HL-60/S4 (cell line): ENCODE results near the gene MDGA2.

Experiments used
- in situ Hi-C: fragments of 300-500 bp; cut with MboI; formaldehyde crosslinking; loops from 2 replicates; pipeline ENCODE4 v1.14.3; 2022; ENCODE audit warnings: low sequenced_read_pairs

The MDGA2 gene

DNA sequence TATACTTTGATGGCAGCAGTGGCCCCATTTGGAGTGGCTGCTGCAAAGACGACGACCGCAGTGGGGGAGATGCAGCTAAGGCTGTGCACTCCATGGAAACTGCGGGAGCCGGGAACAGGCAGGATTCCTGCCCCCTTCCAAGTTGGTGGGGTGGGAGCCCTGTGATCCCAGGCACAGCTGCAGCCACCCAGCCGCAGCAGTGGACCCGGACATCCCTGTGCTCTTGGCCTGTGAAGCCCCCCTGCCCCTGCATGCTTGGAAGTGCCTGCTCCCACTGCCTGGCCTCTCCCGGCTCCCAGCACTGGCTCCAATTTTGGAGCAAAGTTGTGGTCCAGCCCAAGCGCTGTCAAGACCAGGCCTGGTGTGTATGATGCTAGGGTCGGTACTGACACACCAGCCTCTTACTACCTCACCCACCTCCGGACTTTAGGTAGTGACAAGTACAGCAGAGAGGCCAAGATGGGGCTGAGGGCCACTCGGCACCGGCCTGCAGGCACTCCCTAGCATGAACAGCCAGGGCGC lies 521.1 kb downstream of the MDGA2 start:
- in situ Hi-C loops: no loop called here

DNA sequence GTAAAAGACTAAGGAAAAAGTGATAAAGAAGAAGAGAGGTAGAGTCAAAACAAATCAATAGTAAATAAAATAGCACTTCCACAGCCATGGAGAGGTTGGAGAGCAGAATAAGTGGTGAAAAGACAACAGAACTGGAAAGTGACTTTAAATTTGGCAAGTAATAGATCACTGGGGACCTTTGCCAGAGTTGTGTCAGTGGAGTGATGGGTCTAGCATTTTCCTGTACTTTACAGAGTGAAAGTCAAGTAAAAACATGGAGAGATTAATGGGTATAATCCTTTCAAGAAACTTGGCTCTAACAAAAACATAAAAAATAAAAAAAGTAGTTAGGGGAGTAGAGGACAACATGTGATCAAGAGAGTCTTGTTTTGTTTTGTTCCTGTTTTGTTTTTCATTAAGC lies 521.7 kb downstream of the MDGA2 start:
- in situ Hi-C loops: no loop called here

DNA sequence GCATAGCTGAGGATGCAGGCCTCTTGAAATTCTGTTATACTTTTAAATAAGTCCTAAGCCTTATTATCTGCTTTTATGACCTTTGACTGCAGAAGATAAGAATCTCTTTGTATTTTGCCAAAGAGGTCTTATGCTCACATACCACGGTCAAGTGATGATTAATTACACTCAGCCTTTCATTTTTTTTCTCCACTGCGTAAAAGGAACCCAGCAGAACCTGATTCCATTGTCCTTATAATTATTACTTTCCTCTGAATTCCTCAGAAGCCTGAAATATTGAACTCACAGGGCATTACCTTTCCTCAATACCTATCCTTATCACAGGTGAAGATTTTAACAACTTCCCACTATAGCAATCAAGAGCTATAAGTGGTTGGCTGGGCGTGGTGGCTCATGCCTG lies 525.1 kb downstream of the MDGA2 start:
- in situ Hi-C loops: no loop called here

DNA sequence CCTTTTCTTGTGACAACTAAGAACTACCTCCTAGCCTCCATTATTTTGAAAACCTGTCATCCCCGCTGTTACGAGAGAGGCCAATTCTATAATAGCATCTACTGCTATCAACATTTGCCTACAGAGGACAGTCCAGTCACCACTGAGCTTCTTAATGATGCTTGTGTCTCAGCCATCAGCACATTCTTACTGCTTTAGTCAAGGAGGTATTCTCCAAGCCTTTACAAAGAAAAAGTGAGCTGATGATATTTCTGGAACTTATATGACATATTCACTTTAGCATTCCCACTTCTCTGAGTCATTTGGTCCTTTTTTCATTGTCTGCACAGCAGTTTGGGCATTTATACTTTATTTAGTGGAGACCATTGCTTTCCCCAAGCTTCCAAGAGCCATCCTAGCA lies 526.1 kb downstream of the MDGA2 start:
- in situ Hi-C loops: no loop called here

DNA sequence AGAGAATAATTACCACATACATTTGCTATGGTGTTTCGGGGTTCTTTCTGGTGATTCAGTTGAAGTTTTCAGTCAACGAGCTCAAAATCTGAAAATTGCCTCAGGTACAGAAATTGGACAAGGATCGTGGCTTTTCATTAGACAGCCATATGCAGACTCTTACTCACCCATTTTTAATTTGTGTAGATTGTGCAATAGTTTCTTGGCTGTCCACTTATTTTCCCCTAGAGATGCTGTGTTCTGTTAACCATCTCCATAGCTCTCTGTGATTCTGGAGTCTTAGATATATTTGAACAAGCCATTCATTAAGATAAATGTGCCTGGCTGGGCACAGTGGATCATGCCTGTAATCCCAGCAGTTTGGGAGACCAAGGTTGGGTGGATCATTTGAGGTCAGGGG lies 526.7 kb downstream of the MDGA2 start:
- in situ Hi-C loops: no loop called here

DNA sequence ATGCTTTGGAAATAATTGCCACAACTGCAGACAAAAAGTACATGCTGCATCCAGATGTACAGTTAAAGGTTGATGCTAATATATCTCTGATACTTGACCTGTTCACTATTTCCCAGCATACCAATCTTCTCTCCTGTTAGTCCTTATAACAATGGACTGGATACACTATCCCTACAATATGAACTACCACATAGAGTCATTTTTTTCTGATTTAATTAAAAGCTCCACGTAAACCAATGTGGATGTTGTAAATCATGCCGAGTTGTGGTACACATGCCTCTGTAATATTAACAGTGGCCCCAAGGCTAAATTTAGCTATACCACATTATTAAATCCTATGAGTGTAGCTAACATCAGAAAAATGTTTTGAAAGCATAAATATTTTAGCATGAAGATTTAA lies 554.8 kb downstream of the MDGA2 start:
- in situ Hi-C loops: no loop called here

DNA sequence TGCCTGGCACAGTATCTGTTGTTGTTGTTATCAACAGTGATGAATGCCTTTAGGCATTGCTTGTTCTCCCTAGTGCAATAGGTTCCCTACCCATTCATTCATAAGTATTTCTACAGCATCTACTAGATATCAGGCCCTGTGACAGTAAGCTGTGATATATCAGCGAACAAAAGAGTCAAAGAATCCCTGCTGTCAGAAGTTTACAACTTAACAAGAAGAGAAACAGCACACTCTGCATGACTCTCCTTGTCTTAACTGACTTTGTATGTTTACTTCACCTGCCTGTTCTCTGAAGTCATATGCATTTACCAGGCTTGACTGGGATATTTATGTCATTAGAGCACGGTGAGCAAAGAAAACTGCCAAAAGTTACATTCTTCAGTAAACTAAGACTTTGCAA lies 571.6 kb downstream of the MDGA2 start:
- in situ Hi-C loops: no loop called here

DNA sequence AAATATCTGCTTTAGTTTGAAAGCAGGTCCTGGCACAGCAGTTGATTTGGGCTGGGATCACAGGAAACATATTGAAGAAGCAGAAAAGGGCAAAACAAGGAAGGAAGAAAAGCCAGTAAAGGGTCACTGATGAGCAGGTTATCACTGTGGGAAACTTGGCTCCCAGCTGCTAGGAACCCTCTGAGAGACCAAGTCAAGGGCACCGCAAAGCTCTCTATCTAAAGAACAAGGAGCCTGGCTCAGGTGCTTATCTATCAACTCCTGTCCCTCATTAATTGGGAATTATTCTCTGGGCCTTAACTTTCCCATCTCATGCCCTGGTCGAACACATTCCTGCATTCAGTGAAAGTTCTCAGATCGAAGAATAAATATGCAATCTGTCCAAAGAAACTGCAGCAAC lies 572.9 kb downstream of the MDGA2 start:
- in situ Hi-C loops: no loop called here

DNA sequence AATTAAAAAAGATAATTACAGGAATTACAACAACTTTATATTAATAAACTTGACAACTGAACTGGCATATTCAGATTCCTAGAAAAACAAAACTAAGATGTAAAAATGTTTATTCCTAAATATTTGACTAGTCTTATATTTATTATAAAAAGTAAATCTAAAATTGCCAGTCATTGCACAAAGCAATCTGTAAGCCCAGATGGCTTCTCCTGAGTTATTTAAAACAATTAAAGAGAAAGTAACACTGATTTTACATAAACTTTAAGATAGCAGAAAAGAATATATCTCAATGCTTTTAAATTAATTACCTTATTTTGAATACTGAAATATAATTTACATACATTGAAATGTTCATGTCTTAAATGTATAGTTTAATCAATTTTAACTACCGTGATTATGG lies 589.7 kb downstream of the MDGA2 start:
- in situ Hi-C loops: no loop called here

DNA sequence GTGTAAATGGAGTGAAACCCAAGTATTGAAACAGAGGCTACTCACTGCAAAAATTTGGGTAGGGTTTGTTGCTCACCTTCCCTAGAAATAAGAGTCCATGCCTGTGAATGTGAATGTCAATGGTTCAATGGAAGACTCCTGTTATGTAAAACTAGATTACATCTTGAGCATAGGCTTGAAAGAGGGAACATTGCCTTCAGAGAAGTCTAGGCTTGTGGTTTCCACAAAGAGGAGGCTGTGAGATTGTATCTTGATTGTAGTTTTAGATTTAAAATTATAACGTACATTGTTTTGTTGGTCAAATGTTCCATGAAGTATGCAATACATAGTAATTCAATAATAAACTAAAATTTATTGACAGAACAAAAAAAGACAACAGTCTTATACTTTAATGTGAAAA lies 610.1 kb downstream of the MDGA2 start:
- in situ Hi-C loops: no loop called here

DNA sequence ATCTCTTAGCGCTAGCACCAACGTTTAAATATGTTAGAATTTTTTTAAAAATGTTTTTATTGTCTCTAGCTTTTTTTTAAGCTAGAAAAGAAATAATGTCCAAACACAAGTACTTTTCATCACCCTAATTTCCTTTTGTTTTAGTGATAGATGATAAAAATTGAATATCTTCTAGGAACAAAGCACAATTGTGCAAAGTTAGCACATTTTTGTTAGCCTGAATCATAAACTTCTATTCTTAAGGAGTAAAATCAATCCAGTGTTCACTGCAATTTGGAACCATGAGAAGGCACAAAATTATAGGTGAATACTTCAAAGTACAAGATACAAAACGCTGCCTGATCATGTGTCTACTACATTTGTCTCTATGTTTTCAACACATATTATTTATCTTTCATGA lies 615.4 kb downstream of the MDGA2 start:
- in situ Hi-C loops: no loop called here

DNA sequence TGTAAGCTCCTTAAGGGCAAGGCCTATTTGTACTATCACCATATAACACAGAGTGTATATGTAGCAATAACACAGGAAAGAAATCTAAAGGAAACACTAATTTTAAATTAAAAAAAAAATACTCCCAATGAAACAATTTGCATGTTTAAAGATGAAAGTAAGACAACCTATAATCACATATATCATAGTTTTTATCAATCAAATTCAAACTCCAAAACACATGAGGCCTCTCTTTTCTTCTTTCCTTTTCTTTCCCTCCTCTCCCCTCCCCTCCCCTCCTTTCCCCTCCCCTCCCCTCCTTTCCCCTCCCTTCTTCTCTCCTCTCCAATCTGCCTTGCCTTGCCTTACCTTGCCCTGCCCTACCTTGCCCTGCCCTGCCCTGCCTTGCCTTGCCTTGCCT lies 618.0 kb downstream of the MDGA2 start:
- in situ Hi-C loops: no loop called here

DNA sequence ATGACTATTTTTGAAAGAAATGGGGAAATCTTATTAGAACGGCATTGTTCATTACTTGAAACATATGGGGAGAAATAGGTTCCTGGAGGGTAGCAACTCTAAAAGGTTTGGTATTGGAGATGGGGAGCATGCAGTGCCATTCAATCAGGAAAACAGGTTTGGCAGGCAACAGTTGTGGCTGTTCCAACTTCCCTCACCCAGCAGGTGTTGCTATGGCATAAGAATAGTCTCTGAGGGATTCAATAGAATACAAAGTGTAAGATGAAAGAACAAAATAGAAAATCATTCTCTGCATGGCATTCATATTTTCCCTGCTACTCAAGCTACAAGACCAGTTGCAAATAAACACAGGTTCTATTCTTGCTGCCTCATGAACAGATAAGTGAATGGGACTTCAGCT lies 630.6 kb downstream of the MDGA2 start:
- in situ Hi-C loops: no loop called here

DNA sequence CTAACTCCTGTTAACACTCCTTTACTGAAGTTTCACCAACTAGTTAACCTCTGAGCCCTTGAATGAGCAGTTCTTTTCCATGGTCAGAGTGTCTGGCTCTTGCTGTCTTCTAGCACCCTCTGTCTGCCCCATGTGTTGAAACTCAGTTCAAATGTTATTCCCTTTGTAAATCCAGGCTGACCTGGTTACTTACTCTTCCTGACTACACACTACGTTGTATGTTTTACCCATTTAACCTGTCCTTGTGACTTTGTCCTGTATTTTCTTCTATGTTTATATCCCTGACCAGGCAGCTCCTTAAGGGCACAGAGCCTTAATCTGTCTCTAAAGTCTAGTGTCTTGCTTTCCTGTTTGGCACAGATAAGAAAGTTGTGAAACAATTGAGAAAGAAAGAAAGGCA lies 634.9 kb downstream of the MDGA2 start:
- in situ Hi-C loops: no loop called here

DNA sequence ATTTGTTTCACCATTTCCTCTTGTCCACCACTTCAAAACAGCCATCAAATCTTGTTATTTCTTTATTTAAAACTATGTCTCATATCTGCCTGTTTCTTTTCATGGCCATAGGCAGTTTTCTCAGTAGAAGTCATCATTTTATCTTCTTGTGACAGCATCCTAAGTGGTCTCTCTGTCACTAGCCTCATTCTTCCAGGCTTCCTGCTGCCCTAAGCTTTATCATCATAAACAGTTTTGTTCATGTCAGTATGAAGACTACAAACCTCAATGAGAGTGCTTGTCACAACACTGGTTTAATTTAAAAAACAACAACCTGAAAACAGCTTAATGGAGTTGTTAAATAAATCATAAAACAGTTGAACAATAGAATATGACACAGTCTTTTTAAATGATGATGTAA lies 636.1 kb downstream of the MDGA2 start:
- in situ Hi-C loops: no loop called here

DNA sequence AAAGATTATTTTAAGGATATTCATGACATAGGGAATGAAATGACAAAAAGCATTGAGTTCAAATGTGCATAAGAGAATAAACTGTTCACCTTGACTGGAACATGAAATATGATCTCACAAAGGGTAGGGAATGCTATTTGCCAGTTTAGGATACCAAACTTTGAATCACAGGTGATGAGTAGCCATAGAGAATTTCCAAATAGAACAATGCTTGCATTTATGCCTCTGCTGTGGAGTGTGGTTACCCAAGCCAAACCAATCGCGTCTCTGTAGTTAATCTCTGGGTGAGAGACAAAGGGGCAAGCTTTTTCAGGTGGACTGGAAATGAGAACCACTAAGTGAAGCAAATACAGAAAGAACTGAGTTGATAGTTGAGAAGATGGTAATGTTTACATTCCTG lies 652.7 kb downstream of the MDGA2 start:
- in situ Hi-C loops: no loop called here

DNA sequence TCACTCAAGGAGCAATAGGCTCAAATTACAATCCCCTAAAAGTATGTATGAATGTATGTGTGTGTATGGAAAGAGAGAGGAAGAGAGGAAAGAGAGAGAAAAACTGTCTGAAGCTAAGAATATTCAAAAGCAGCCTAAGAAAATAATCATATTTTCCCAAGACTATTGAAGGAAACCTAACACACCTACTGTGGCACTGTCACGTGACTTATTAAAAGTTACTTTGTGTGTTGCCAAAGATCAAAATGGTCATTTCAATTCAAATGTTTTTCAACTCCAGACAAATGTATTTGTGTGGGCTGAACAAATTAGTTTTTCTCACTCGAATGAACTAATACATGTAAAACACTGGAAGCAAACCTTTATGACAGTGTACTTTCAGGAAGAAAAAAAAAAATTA lies 654.9 kb downstream of the MDGA2 start:
- in situ Hi-C loops: no loop called here

DNA sequence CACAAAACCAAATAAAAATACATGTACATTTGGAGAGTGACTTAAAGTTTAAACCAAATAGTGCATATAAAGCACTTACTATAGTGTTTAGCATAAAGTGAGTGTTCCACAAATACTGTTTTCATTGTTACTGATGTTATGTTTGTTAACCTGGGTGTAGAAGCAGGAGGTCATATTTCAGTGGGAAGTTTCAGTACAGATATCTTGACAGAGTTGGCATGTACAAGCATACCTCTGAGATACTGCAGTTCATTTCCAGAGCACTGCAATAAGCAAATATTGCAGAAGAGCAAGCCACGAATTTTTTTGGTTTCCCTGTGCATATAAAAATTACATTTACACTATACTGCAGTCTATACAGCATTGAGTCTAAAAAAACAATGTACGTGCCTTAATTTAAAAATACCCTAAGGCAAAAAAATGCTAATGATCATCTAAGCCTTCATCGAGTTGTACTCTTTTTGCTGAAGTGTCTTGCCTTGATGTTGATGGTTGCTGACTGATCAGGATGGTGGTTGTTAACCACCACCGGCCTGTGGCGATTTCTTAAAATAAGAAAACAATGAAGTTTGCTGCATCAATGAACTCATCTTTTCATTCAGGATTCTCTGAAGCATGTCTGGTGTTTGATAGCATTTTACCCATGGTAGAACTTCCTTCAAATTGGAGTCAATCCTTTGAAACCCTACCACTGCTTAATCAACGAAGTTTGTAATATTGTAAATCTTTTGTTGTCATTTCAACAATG lies 662.7 kb downstream of the MDGA2 start:
- in situ Hi-C loops: no loop called here

DNA sequence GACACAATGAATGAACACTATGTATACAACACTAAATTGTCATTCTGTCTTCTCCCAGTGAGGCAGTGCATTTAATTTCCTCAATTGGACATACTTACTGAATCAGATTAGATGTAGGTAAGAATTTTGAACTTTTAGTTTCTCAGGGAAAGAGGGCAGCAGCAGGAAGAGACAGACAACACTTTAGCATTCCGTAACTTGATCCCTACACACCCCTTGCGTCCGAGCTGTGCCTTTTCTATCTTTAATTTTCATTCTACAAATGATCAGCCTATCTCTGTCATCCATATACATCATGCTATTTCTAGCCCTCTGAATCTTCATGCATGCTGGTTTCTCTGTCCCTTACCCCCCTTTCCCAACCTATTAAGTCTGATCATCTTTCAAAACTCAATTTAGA lies 665.8 kb downstream of the MDGA2 start:
- in situ Hi-C loops: no loop called here

DNA sequence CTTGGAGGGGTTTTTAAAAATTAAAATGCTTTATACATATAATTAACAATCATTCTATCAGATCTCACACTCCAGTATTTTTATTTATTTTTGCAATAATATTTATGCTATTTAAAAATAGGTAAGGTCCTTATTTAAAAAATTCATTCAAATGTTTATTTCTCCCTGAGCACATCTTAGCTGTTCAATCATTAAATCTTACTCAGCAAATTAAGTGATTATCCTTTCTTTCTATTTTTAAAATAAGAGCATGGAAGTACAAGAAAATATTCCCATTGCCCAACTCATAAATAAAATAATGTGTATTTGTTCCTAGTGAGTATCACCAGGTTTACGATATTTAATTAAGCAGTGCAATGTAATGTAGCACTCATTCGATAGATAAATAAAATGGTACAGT lies 666.7 kb downstream of the MDGA2 start:
- in situ Hi-C loops: no loop called here

DNA sequence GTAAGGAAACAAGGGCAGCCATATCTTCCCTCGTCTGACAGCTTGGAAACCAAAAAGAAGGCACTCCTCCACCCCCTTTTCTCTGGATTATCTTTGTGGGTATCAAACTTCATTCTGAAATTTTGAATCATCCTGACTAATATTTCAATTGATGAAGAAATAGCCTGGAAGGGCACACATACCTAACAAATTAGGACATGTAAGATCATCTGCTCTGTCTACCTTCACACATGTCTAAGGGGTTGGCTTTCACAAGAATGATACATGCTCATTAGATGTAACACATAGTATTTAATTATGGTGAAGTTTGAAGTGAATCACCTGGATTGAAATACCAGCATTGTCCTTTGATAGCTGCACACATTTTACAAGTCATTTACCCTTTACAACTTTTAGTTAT lies 675.7 kb downstream of the MDGA2 start:
- in situ Hi-C loops: no loop called here

DNA sequence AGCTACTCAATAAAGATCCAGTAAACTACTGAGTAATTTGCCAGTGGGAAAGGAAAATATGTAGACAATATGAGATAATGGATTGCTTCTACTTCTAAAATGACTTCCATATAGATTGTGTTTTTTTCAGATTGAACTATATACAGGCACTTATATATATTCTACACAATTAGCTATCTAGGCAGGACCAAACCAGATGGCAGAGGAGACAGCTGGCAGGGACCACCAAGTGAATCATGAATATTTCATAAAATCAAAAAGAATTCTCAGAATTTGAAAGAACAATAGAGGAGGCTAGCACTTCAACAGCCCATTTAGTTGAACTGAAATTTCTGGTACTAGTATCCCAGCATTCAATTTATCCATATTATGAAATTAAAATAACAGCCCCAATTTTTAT lies 685.8 kb downstream of the MDGA2 start:
- in situ Hi-C loops: no loop called here

DNA sequence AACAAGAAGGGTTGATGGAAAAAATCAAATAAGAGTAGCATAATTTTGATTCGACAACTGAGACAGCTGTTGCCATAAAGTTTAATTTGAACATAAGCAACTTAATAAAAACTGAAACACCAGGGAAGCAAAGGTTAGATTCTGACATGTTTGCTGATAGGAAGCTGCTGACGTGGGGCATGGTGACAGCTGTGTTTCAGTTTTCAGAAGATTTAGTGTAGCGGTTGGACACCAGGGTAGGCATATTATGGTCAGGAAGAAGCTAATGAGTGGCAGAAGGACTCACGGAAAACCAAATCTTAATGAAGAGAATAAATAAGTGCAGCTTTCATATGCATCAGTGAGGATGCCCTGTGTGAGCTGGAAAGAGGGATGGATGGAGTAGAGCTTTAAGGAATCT lies 687.1 kb downstream of the MDGA2 start:
- in situ Hi-C loops: no loop called here
